ENCODE data around the gene ZFYVE28. TPM values are rescaled to one million over a fixed set of nuclear protein-coding genes. Genes with fewer than 3 reads are reported as not detected.
"Not testable (repeated sequence)": the region's sequence is repeated elsewhere in the genome, so short reads cannot be mapped to it uniquely, and the experiment has no call there.

Gene ZFYVE28
- total and polyA plus RNA-seq, 5 experiments from 2014 or later: 5.0 to 12.3 (median 8.5) TPM

DNA sequence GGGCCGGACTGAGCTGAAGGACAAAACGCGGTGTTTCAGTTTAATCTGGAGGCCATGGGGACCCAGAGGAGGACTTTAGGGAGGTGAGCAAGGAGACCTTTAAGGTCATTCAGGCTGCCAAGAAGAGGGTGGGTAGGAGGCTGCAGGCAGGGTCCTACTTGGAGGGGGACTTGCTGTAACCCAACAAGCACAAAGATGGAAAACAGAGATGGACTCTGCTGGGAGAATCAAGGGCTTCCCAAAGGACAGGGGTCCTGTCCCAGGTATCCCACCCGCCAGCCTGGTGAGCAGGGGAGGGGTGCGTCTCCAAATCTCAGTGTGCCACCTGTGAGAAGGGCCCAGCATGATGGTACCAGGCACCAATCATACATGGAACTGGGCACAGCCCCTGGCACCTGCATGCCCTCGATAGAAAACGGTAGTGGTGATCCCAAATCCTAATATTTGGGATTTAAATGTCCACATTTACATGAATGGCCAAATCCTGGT, 172.6 kb downstream of the ZFYVE28 start:
- H3K27ac Mint-ChIP-seq: peak overlapping the region in 5 of 10 donors; percentile 50 to 78 (median 74)
- ATAC-seq: no peak
- no peaks in the 10 kb centered on the region for H3K9me3 Mint-ChIP-seq
- H3K4me1 Mint-ChIP-seq: peaks cover 16 to 35% (median 28%) of the 10 kb centered on the region in 4 donors
- no peak for DNase-seq
- peaks cover 0 to 6% (median 0%) of the 10 kb centered on the region in 3 donors for H3K36me3 Mint-ChIP-seq
- H3K27me3 Mint-ChIP-seq: no peaks in the 10 kb centered on the region
- H3K4me3 Mint-ChIP-seq: no peak overlapping the region
- POLR2A ChIA-PET: no interaction called here

DNA sequence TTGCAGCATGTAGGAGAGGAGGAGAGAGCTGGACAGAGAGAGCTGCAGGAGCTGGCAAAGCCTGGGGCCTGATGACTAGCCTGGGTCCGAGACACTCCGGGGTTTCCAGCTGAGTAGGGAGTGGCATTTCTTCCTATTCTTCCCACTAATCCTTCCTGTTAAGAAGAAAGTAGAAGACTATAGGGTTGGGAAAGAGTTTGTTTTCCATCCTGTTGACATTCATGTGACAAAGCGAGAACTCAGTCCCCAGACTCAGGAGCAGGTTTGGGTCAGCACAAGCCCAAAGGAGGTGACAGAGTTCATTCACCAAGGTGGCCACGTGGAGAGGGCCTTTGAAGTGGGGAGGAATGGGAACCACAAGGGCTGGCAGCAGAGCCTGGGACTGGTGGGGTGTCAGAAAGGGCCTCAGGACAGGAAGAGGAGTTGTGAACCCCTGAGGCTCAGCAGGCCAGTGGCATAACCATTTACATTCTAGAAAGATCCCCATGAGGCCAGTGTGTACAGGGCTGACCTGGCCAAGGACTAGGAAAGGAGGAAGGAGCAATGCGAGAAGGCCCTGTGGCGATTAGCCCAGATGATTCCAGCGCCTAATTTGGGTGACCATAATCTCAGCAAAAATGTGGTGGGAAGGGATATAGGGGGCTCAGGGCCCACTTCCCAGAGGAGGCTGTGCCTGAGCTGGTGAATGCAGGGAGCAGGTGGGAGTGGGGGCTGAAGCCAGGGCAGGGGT, 173.2 kb downstream of the ZFYVE28 start:
- H3K4me1 Mint-ChIP-seq: peaks cover 22 to 41% (median 34%) of the 10 kb centered on the region in 4 donors
- H3K4me3 Mint-ChIP-seq: no peak overlapping the region
- no peaks in the 10 kb centered on the region for H3K9me3 Mint-ChIP-seq
- POLR2A ChIA-PET: interaction anchor here (1.7 kb wide), 1 partner anchor 224 kb away, joined by 3 read pairs; the partner anchor contains the start of gene RNF4
- H3K36me3 Mint-ChIP-seq: peaks cover 0 to 11% (median 0%) of the 10 kb centered on the region in 3 donors
- DNase-seq: no peak
- H3K27me3 Mint-ChIP-seq: no peaks in the 10 kb centered on the region
- ATAC-seq: no peak
- H3K27ac Mint-ChIP-seq: peak overlapping the region in 8 of 10 donors; percentile 44 to 93 (median 63)

DNA sequence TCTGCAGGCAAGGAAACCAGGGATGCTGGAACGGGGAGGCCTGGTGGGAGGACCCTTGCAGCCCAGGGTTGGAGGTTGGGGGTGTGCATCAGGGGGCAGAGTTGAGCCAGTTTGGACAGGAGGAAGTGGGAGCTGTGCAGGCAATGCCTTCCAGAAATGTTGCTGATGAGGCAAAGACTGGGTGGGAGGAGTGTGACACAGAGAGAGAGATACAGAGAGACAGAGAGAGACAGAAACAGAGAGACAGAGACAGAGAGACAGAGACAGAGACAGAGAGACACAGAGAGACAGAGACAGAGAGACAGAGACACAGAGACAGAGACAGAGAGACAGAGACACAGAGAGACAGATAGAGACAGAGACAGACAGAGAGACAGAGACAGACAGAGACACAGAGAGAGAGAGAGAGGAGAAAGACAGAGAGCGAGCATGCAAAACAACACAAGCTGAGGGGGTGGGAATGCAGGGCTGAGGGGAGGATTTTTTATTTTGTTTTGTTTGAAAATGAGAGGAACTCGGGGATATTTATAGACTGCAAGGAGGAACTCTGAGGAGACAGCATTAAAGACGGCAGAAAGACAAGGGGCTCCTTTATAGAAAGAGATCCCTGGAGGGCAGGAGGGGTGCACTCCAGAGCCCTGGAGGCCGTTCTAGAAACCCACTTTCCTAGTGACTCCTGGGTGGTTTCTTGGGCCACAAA, 174.6 kb downstream of the ZFYVE28 start:
- peaks cover 0 to 18% (median 2%) of the 10 kb centered on the region in 3 donors for H3K36me3 Mint-ChIP-seq
- no peak for DNase-seq
- peak overlapping the region; percentile 44 to 94 (median 83) for H3K27ac Mint-ChIP-seq
- POLR2A ChIA-PET: interaction anchor here (1.7 kb wide), 1 partner anchor 225 kb away, joined by 3 read pairs; the partner anchor contains the start of gene RNF4
- H3K27me3 Mint-ChIP-seq: no peaks in the 10 kb centered on the region
- ATAC-seq: no peak
- H3K4me3 Mint-ChIP-seq: peak overlapping the region in 4 of 10 donors; percentile 5 to 51 (median 20)
- H3K4me1 Mint-ChIP-seq: peaks cover 28 to 53% (median 46%) of the 10 kb centered on the region in 4 donors
- no peaks in the 10 kb centered on the region for H3K9me3 Mint-ChIP-seq

DNA sequence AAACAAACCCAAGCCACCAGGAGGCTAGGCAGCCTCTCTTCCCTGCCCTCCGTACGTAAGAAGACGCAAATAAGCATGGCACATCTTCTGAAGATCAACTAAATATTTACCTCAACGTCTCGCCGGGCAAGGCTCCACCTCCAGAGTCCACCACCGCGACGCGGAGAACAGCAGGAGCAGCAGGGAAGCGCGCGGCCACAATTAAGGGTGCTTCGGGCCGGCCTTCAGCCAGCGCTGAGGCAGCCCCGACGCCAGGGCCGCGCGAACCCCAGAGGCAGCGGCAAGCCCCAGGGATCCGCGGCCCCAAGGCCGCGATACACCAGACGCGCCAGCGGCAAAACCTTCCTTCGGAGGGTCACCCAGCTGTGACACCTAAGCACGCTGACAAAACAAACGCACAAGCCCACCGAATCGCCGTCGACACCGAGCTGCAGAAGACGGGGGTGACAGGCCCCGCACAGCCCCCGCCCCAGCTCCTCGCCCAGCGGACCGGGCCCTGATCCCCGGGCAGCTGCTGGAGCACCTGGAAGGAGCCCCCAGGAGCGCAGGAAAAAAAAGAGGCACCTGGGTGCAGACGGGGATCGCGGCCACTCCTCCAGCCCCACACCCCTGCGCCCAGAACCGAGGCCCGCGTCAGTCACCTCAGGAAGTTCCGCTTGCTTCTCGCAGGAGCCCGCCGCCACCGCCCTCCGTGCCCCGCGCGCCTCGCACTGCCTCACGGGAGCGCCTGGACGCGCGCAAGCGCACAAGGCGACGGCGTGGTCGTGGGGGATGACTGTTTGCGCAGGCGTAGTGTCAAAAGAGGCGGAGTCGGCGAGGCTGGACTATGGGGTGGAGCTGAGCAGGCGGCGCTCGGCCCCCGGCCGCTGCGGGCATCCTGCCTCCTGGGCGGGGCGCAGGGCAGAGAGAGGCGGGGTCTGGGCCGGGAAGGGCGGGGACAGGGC, 176.8 kb downstream of the ZFYVE28 start, which contains the start of the genes HAUS3 and POLN:
Gene HAUS3 (minus strand): TSS at position 712 of the 944 bp plus-strand sequence. CDS start 1,175 bp downstream, outside the sequence.
Gene POLN (minus strand): TSS at position 712 of the 944 bp plus-strand sequence. CDS start 12,890 bp downstream, outside the sequence.
- H3K4me1 Mint-ChIP-seq: peaks cover 36 to 73% (median 63%) of the 10 kb centered on the region in 4 donors
- peak within 1 kb of the TSS; percentile 83 to 97 (median 94) for H3K27ac Mint-ChIP-seq
- peaks cover 0 to 34% (median 2%) of the 10 kb centered on the region in 3 donors for H3K36me3 Mint-ChIP-seq
- H3K27me3 Mint-ChIP-seq: no peaks in the 10 kb centered on the region
- POLR2A ChIA-PET: interaction anchor here (0.6 to 3.3 kb wide), 18 partner anchors 13 to 960 kb away, joined by 3 to 31 read pairs (median 5); partner anchors contain the start of genes CFAP99, FAM193A, MXD4 and NELFA
- peak within 1 kb of the TSS; percentile 85 to 96 (median 90) for H3K4me3 Mint-ChIP-seq
- peak; percentile 96 to 100 (median 99) for DNase-seq
- peak; percentile 86 to 87 for ATAC-seq
- H3K9me3 Mint-ChIP-seq: no peaks in the 10 kb centered on the region

DNA sequence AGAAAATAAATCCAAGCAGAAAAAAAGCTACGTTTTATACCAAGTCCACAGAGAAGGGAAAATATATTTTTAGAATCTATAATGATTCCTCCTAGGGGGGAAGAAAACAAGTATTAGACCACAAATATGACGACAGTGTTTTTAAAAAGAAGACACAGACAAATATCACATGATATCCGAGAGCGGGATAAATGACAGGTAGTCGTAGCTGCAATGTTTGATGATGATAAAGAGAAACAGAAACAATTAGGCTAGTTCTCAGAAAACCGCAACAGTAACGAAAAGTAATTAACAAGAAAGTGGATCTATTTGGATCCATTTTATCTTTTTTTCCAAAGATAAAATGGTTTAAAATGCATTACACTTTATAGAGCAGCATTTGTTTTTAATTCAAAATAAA, 177.4 kb downstream of the ZFYVE28 start:
- ATAC-seq (peak in 1 of 2 donors; percentile 11), DNase-seq (peak in 3 of 10 donors; percentile 39 to 51 (median 45))
- H3K4me3 Mint-ChIP-seq: peak overlapping the region; percentile 85 to 96 (median 90)
- H3K27me3 Mint-ChIP-seq: no peaks in the 10 kb centered on the region
- no peaks in the 10 kb centered on the region for H3K9me3 Mint-ChIP-seq
- peaks cover 36 to 74% (median 67%) of the 10 kb centered on the region in 4 donors for H3K4me1 Mint-ChIP-seq
- H3K36me3 Mint-ChIP-seq: peaks cover 0 to 39% (median 2%) of the 10 kb centered on the region in 3 donors
- POLR2A ChIA-PET: interaction anchor here (0.7 to 3.3 kb wide), 10 partner anchors 21 to 463 kb away, joined by 3 to 31 read pairs (median 6); partner anchors contain the start of genes CFAP99, MXD4, NELFA and RNF4
- peak overlapping the region; percentile 83 to 97 (median 94) for H3K27ac Mint-ChIP-seq

DNA sequence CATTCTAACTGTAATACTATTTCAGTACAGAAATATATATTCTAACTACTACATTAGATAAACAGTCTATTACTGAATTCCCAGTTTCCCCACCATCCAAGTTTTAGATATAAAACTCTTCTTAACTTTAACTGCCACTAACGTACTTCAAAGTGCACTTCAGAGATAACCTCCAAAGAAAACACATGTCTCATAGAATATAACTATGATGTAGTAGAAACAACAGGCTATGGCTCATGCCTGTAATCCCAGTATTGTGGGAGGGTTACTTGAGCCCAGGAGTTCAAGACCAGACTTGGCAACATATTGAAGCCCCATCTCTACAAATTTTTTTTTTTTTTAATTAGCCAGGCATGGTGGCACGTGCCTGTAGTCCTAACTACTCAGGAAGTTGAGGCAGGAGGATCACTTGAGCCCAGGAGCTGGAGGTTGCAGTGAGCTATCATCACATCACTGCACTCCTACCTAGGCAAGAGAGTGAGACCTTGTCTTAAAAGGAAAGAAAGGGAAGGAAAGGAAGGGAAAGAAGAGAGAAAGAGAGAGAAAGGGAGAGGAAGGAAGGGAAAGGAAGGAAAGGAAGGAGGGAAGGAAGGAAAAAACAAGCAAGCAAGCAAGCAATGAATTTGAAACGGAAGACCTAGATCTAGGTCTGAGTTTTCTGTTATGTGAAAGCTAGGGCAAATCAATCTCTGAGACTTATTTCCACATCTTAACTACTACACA, 181.3 kb downstream of the ZFYVE28 start:
- H3K36me3 Mint-ChIP-seq: peaks cover 0 to 77% (median 8%) of the 10 kb centered on the region in 3 donors
- POLR2A ChIA-PET: interaction anchor here (1.5 kb wide), 1 partner anchor 25 kb away, joined by 4 read pairs; the partner anchor contains the start of gene MXD4

DNA sequence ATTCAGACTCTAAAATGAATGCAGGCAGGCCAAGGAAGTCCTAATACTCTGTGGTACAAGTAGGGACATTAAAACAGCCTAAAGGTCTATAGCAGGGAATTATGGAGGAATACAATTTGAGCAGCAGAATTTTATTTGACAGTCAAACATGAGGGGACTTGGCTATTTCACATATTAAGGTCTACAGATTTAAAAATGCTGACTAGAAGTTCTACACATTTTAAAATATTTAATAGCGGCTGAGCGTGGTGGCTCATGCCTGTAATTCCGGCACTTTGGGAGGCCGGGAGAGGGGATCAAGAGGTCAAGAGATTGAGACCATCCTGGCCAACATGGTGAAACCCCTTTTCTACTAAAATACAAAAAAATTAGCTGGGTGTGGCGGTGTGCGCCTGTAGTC, 187.4 kb downstream of the ZFYVE28 start:
- Mint-ChIP-seq H3K4me3 (no peak overlapping the region), H3K36me3 (peaks cover 0 to 71% (median 5%) of the 10 kb centered on the region in 3 donors), H3K9me3 (no peaks in the 10 kb centered on the region), H3K27ac (peak overlapping the region in 1 of 10 donors; percentile 39), H3K27me3 (no peaks in the 10 kb centered on the region), H3K4me1 (peaks cover 2 to 28% (median 22%) of the 10 kb centered on the region in 4 donors)
- DNase-seq: no peak
- ATAC-seq: no peak
- POLR2A ChIA-PET: no interaction called here

More for the DNA sequence above, 181.3 kb downstream of the ZFYVE28 start:
- peak overlapping the region in 9 of 10 donors; percentile 11 to 78 (median 53) for H3K4me3 Mint-ChIP-seq
- peaks cover 23 to 74% (median 63%) of the 10 kb centered on the region in 4 donors for H3K4me1 Mint-ChIP-seq
- no peaks in the 10 kb centered on the region for H3K9me3 Mint-ChIP-seq
- ATAC-seq (no peak), DNase-seq (no peak)
- H3K27me3 Mint-ChIP-seq: no peaks in the 10 kb centered on the region
- H3K27ac Mint-ChIP-seq: peak overlapping the region in 6 of 10 donors; percentile 22 to 79 (median 42)

DNA sequence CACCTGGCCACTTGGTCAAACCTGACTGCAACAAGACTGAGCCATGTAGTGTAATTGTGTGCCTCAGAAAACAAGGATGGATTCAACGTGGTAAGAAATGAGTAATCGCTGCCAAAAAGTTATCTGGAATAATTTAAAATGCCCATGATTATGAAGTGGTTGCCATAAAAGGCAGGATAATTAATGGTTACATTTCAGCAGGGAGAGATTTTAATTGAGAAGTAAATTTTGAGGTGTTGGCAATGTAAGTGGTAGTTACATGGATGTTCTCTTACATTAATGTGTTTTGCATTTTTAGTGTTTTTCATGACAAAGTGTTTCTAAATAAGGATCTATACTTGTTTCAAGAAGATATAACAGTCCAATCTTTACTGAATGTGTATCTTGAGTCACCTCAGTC, 192.2 kb downstream of the ZFYVE28 start:
- Mint-ChIP-seq H3K27ac (peak overlapping the region in 3 of 10 donors; percentile 31 to 51 (median 49)), H3K36me3 (peaks cover 0 to 42% (median 0%) of the 10 kb centered on the region in 3 donors), H3K4me1 (peaks cover 0 to 4% (median 1%) of the 10 kb centered on the region in 4 donors), H3K27me3 (no peaks in the 10 kb centered on the region), H3K4me3 (no peak overlapping the region), H3K9me3 (no peaks in the 10 kb centered on the region)
- DNase-seq (no peak), ATAC-seq (no peak)
- POLR2A ChIA-PET: no interaction called here

DNA sequence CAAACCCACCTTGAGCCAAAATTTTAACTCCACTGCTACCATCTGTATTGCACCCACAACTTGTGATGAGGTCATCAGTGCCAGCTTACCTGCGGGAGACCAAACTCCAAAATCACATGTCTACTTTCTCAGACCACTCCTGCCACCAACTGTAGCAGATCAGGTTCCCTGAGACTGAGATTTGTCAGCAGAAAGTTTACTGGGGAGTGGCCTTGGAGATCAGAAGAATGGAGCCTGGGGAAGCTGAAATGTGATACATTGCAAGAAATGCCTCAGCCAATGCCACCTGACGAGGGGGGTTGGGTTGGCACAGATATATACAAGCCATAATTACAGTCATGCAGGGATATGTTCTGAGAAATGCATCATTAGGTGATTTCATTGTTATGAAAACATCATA, 195.6 kb downstream of the ZFYVE28 start:
- POLR2A ChIA-PET: no interaction called here
- Mint-ChIP-seq H3K4me3 (no peak overlapping the region), H3K4me1 (peaks cover 5 to 8% (median 7%) of the 10 kb centered on the region in 4 donors), H3K27ac (peak overlapping the region in 1 of 10 donors; percentile 14), H3K9me3 (no peaks in the 10 kb centered on the region), H3K27me3 (no peaks in the 10 kb centered on the region), H3K36me3 (peaks cover 0 to 22% (median 0%) of the 10 kb centered on the region in 3 donors)
- ATAC-seq (no peak), DNase-seq (no peak)

DNA sequence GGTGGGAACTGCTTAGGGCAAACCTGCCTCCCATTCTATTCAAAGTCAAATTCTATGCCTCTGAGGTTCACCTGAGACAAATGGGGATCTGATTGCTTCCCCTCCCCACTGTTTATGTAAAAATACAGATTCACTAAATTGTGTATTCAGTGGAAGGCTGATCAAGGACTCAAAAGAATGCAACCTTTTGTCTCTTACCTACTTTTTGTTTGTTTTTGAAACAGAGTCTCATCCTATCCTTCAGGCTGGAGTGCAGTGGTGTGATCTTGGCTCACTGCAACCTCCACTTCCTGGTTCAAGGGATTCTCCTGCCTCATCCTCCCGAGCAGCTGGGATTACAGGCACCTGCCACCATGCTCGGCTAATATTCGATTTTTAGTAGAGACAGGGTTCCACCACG, 197.1 kb downstream of the ZFYVE28 start:
- not testable (repeated sequence) for H3K4me3 Mint-ChIP-seq, ATAC-seq, H3K4me1 Mint-ChIP-seq, H3K9me3 Mint-ChIP-seq, DNase-seq, H3K27me3 Mint-ChIP-seq
- peaks cover 0 to 15% (median 0%) of the 10 kb centered on the region in 3 donors for H3K36me3 Mint-ChIP-seq
- POLR2A ChIA-PET: interaction anchor here (0.6 to 1.7 kb wide), 3 partner anchors 133 to 1526 kb away, joined by 3 to 4 read pairs (median 3); no protein-coding TSS in a partner anchor
- H3K27ac Mint-ChIP-seq: peak overlapping the region in 1 of 10 donors; percentile 33

Measured in naive thymus-derived CD8-positive, alpha-beta T cell (primary cell).